ENCODE measurements around the gene PGLYRP1.

PGLYRP1 gene

GRCh38 chr19:46035986-46036743, 13.3 kb upstream of the PGLYRP1 start:
- no peak for DNase-seq
- in situ Hi-C loops (cut with HindIII; ENCODE audit: low pct_ligation_motif_present, low sequenced_read_pairs), result no loop called here
- Histone ChIP-seq H3K27me3 (replicated peaks) (peaks cover 28% of the 10 kb centered on the region), H3K36me3 (replicated peaks) (no peaks in the 10 kb centered on the region), H3K27ac (no peak overlapping the region), H3K4me3 (ENCODE audit: low read depth, low read length) (no peak overlapping the region)
- TF ChIP-seq CTCF (IDR thresholded peaks at IDR 0.05; ENCODE audit: low read depth, low read length, missing control alignments), result no peak

- no peak for TF ChIP-seq CTCF (IDR thresholded peaks at IDR 0.05; ENCODE audit: low read depth, low read length, missing control alignments)
- in situ Hi-C loops (cut with HindIII; ENCODE audit: low pct_ligation_motif_present, low sequenced_read_pairs), result no loop called here
- peaks cover 23% of the 10 kb centered on the region for H3K27me3 ChIP-seq (replicated peaks)
- no peak overlapping the region for H3K4me3 ChIP-seq (ENCODE audit: low read depth, low read length)
- no peak overlapping the region for H3K27ac ChIP-seq
- no peaks in the 10 kb centered on the region for H3K36me3 ChIP-seq (replicated peaks)
- no peak for DNase-seq
These were observed 12.7 kb upstream of the PGLYRP1 start for GRCh38 chr19:46035546-46035945.

GRCh38 chr19:46033401-46033800, 10.5 kb upstream of the PGLYRP1 start:
- in situ Hi-C loops (cut with HindIII; ENCODE audit: low pct_ligation_motif_present, low sequenced_read_pairs), result no loop called here
- no peaks in the 10 kb centered on the region for H3K36me3 ChIP-seq (replicated peaks)
- H3K27me3 ChIP-seq (replicated peaks), result peaks cover 19% of the 10 kb centered on the region
- H3K27ac ChIP-seq, result no peak overlapping the region
- no peak overlapping the region for H3K4me3 ChIP-seq (ENCODE audit: low read depth, low read length)
- no peak for TF ChIP-seq CTCF (IDR thresholded peaks at IDR 0.05; ENCODE audit: low read depth, low read length, missing control alignments)
- no peak for DNase-seq

- Histone ChIP-seq H3K4me3 (ENCODE audit: low read depth, low read length) (no peak overlapping the region), H3K27ac (no peak overlapping the region), H3K27me3 (replicated peaks) (peaks cover 19% of the 10 kb centered on the region), H3K36me3 (replicated peaks) (no peaks in the 10 kb centered on the region)
- in situ Hi-C loops (cut with HindIII; ENCODE audit: low pct_ligation_motif_present, low sequenced_read_pairs), result no loop called here
- no peak for DNase-seq
- TF ChIP-seq CTCF (IDR thresholded peaks at IDR 0.05; ENCODE audit: low read depth, low read length, missing control alignments), result no peak
These were observed 9.8 kb upstream of the PGLYRP1 start for GRCh38 chr19:46032597-46033025.

GRCh38 chr19:46031781-46032596, 9.1 kb upstream of the PGLYRP1 start:
- in situ Hi-C loops (cut with HindIII; ENCODE audit: low pct_ligation_motif_present, low sequenced_read_pairs), result no loop called here
- Histone ChIP-seq H3K36me3 (replicated peaks) (no peaks in the 10 kb centered on the region), H3K4me3 (ENCODE audit: low read depth, low read length) (no peak overlapping the region), H3K27me3 (replicated peaks) (peaks cover 17% of the 10 kb centered on the region), H3K27ac (no peak overlapping the region)
- TF ChIP-seq CTCF (IDR thresholded peaks at IDR 0.05; ENCODE audit: low read depth, low read length, missing control alignments), result no peak
- DNase-seq, result no peak

All from brain microvascular endothelial cell (primary cell).